SJCRH30 (cell line): ENCODE results near the gene NUP43. TPM values are rescaled to one million over a fixed set of nuclear protein-coding genes. Genes with fewer than 3 reads are reported as not detected.

Experiments used
- DNase-seq, 2 experiments: peaks; one replicate each; pipeline ENCODE4 v3.0.0-alpha.2; 2015 to 2020
- H3K27ac ChIP-seq: fragments of 250-450 bp; sonication (Bioruptor Pico); 2 replicates; pipeline ENCODE4 v1.5.1; 2020; ENCODE audit warnings: mild to moderate bottlenecking, moderate library complexity
- H3K27me3 ChIP-seq: fragments of 250-450 bp; sonication (Bioruptor Pico); 2 replicates; pipeline ENCODE4 v1.5.1; 2020; ENCODE audit warnings: mild to moderate bottlenecking, moderate library complexity
- H3K36me3 ChIP-seq: fragments of 250-450 bp; sonication (Bioruptor Pico); 2 replicates; pipeline ENCODE4 v1.5.1; 2020; ENCODE audit warnings: mild to moderate bottlenecking, moderate library complexity
- H3K4me1 ChIP-seq: fragments of 250-450 bp; sonication (Bioruptor Pico); 2 replicates; pipeline ENCODE4 v1.5.1; 2020; ENCODE audit warnings: mild to moderate bottlenecking, moderate library complexity
- H3K4me3 ChIP-seq: fragments of 250-450 bp; sonication (Bioruptor Pico); 2 replicates; pipeline ENCODE4 v1.5.1; 2020; ENCODE audit warnings: mild to moderate bottlenecking, moderate library complexity
- H3K9me3 ChIP-seq: fragments of 250-450 bp; sonication (Bioruptor Pico); replicated peaks from 2 replicates; pipeline ENCODE4 v1.5.1; 2020; ENCODE audit warnings: mild to moderate bottlenecking, moderate library complexity
- total RNA-seq: library from RNA; depleted of rRNA; stranded (reverse); fragments of >200 nt; shearing (Covaris generic); gene quantifications from 2 replicates; pipeline ENCODE4 v1.2.3, GENCODE V29; 2014; rRNA removed

The NUP43 gene, protein sequence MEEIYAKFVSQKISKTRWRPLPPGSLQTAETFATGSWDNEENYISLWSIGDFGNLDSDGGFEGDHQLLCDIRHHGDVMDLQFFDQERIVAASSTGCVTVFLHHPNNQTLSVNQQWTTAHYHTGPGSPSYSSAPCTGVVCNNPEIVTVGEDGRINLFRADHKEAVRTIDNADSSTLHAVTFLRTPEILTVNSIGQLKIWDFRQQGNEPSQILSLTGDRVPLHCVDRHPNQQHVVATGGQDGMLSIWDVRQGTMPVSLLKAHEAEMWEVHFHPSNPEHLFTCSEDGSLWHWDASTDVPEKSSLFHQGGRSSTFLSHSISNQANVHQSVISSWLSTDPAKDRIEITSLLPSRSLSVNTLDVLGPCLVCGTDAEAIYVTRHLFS
- total RNA-seq: 72.3 and 76.6 TPM in 2 replicates

DNA sequence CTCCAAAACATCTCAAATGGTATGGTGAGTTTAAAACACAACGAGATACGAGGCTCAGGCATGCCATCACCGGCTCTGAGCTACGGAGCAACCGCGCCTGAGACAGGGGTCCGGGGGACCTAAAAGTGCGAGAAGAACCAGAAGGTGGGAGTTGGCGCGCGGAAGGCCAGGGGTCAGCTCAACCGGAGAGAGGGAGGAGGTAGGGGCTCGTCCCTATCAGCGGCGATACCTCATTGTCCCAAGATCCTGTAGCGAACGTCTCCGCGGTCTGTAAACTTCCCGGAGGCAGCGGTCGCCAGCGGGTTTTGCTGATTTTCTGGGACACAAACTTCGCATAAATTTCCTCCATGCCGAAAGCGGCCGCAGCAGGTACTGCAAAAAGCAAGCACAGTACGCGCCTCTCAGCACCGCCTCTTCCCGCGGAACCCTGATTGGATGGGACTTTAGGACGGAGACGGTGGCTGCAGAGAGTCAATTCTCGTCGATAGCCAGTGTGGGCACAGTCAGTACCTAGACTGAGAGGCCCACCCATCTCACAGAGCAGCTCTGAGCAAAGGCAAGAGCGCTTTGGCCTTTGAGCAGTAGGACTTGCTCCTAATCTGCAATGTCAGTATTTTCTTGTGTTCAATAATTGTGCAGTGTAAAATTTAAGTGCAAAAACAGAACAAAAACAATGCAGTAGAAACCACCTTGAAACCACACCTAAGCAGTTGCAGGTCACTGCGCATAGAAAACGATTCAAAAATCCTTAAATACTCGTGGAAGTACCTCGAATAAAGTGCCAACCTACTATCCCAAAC lies at the start of gene NUP43:
Gene NUP43 (minus strand): TSS at position 383 of the 800 bp plus-strand sequence. CDS start 34 bp downstream, at position 349.
- Histone ChIP-seq H3K27ac (peak within 1 kb of the TSS; percentile 23; the same call in 1 of the 2 replicates), H3K36me3 (peaks cover 23% of the 10 kb centered on the region), H3K9me3 (no peaks in the 10 kb centered on the region), H3K4me1 (peaks cover 3% of the 10 kb centered on the region; the same call in 1 of the 2 replicates), H3K4me3 (peak within 1 kb of the TSS; percentile 74), H3K27me3 (no peaks in the 10 kb centered on the region)
- DNase-seq: peak; percentile 96 to 97

- Histone ChIP-seq H3K9me3 (no peaks in the 10 kb centered on the region), H3K27me3 (no peaks in the 10 kb centered on the region), H3K27ac (no peak overlapping the region), H3K36me3 (peaks cover 34% of the 10 kb centered on the region), H3K4me1 (no peaks in the 10 kb centered on the region), H3K4me3 (no peak overlapping the region)
- DNase-seq: no peak
These were observed 37.2 kb upstream of the NUP43 start for GRCh38 chr6:149783551-149783950.

DNA sequence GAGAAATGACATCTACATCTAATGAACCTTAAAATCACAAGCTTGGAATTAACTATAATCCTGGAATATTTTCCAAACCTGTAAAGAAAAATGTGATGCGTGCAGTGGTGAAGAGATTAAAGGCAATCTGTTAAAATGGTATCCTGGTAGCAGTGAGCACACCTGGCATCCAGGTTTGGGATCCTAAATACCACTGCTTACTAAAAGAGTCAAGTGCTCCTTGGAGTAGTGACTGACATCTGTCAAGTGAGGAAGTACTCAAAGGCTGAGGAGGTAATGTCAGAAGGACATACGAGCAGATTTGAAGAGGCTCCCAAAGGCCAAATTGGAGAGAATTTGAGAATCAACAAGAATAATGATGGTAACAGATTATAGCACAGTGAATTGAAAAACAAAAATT lies 36.0 kb upstream of the NUP43 start:
- no peaks in the 10 kb centered on the region for H3K9me3 ChIP-seq
- no peaks in the 10 kb centered on the region for H3K27me3 ChIP-seq
- DNase-seq: no peak
- H3K4me1 ChIP-seq: no peaks in the 10 kb centered on the region
- H3K4me3 ChIP-seq: no peak overlapping the region
- no peak overlapping the region for H3K27ac ChIP-seq
- peaks cover 31% of the 10 kb centered on the region for H3K36me3 ChIP-seq

GRCh38 chr6:149781715-149782114 lies 35.4 kb upstream of the NUP43 start:
- H3K27me3 ChIP-seq: no peaks in the 10 kb centered on the region
- H3K36me3 ChIP-seq: peaks cover 37% of the 10 kb centered on the region
- no peaks in the 10 kb centered on the region for H3K4me1 ChIP-seq
- no peak overlapping the region for H3K4me3 ChIP-seq
- no peak overlapping the region for H3K27ac ChIP-seq
- no peak for DNase-seq
- no peaks in the 10 kb centered on the region for H3K9me3 ChIP-seq

DNA sequence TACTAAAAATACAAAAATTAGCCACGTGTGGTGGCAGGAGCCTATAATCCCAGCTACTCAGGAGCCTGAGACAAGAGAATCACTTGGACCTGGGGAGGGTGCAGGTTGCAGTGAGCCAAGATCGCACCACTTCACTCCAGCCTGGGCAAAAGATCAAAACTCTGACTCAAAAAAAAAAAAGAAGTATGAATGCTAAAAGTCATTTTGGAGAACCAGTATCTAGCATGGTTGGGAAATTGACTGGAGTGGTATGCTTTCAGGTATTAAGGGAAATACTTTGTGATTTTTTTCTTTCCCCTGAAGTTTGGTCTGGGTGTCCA lies 33.3 kb upstream of the NUP43 start:
- Histone ChIP-seq H3K9me3 (no peaks in the 10 kb centered on the region), H3K27me3 (no peaks in the 10 kb centered on the region), H3K4me1 (no peaks in the 10 kb centered on the region), H3K36me3 (peaks cover 54% of the 10 kb centered on the region), H3K27ac (no peak overlapping the region), H3K4me3 (no peak overlapping the region)
- DNase-seq: no peak

DNA sequence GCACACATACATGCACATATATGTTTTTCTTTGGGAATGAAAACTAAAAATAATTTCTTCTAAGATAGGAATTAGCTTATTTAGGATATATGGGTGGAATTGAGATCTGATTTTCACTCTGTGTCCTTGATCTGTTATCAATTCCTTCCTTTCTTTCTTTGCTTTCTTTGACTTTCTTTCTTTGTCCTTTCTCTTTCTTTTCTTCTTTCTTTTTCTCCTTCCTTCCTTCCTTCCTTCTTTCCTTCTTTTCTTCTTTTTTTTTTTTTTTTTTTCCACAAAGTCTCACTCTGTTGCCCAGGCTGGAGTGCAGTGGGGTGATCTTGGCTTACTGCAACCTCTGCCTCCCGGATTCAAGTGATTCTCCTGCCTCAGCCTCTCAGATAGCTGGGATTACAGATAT lies 31.3 kb upstream of the NUP43 start:
- no peak overlapping the region for H3K27ac ChIP-seq
- H3K4me3 ChIP-seq: no peak overlapping the region
- no peaks in the 10 kb centered on the region for H3K4me1 ChIP-seq
- no peaks in the 10 kb centered on the region for H3K27me3 ChIP-seq
- H3K36me3 ChIP-seq: peaks cover 57% of the 10 kb centered on the region
- H3K9me3 ChIP-seq: no peaks in the 10 kb centered on the region
- DNase-seq: no peak

- Histone ChIP-seq H3K36me3 (peaks cover 48% of the 10 kb centered on the region), H3K4me1 (no peaks in the 10 kb centered on the region), H3K9me3 (no peaks in the 10 kb centered on the region), H3K4me3 (no peak overlapping the region), H3K27ac (no peak overlapping the region), H3K27me3 (no peaks in the 10 kb centered on the region)
- DNase-seq: no peak
These were observed 25.6 kb upstream of the NUP43 start for GRCh38 chr6:149771925-149772324.

DNA sequence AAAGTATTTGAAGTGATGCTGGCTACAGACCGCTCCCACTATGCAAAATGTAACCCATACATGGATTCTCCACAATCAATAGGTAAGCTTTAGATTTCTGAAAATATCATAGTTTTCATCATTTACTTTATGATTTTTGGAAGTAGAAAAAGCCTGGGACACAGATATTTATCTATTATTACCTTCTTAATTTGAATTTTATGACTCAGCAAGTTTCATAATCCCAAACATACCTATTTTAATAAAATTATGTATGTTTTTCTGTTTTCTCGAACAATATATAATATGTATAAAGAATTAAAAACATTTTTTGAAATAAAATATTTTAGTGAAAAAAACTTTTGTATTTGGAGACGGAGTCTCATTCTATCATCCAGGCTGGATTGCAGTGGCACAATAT lies 24.9 kb upstream of the NUP43 start:
- Histone ChIP-seq H3K9me3 (peaks cover 4% of the 10 kb centered on the region; the same call in 1 of the 2 replicates), H3K4me1 (no peaks in the 10 kb centered on the region), H3K27ac (no peak overlapping the region), H3K4me3 (no peak overlapping the region), H3K36me3 (peaks cover 48% of the 10 kb centered on the region), H3K27me3 (no peaks in the 10 kb centered on the region)
- no peak for DNase-seq

DNA sequence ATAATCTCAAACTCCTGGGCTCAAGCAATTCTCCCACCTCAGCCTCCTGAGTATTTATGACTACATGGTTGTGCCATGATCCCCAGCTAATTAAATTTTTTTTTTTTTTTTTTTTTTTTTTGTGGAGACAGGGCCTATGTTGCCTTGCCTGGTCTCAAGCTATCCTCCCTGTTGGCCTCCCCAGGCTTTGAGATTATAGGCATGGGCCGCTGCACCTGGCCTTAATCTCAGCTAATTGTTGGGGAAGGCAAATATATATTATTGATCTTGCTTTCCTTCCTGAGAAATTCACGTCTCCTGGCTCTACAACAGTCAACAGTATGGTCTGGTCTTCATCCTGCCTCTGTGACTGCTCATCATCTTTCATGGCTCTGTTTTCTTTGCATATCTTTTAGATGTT lies 23.3 kb upstream of the NUP43 start:
- no peak overlapping the region for H3K27ac ChIP-seq
- peaks cover 44% of the 10 kb centered on the region for H3K36me3 ChIP-seq
- no peak overlapping the region for H3K4me3 ChIP-seq

DNA sequence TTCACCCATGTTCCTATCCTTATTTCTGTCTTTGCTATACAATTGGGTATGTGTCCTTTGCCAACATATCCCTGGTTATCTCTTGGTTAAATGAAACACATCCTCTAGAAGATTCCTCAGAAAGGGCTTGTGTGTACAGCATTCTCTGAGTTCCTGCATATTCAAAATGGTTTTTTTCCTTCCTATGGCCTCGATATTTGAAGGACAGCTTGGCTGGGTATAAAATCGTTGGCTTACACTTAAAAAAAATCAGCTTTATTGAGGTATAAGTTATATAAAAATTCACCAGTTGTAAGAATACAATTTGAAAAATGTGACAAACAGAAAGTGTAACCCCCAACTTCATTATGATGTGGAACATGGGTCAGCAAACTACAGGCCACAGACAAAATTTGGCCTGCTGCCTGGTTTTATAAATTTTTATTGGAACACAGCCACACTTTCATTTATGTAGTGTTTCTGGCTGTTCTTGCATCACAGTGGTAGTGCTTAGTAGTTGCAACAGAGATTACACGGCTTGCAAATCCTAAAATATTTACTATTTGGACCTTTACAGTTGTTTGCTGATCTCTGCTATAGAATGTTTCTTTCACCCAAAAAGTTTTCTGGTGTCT lies 19.9 kb upstream of the NUP43 start:
- Histone ChIP-seq H3K36me3 (peaks cover 24% of the 10 kb centered on the region), H3K27me3 (no peaks in the 10 kb centered on the region), H3K4me1 (no peaks in the 10 kb centered on the region), H3K4me3 (no peak overlapping the region), H3K9me3 (peaks cover 7% of the 10 kb centered on the region; the same call in 1 of the 2 replicates), H3K27ac (no peak overlapping the region)
- no peak for DNase-seq

More for the DNA sequence above, 23.3 kb upstream of the NUP43 start:
- H3K9me3 ChIP-seq: peaks cover 7% of the 10 kb centered on the region; the same call in 1 of the 2 replicates
- no peak for DNase-seq
- no peaks in the 10 kb centered on the region for H3K4me1 ChIP-seq
- no peaks in the 10 kb centered on the region for H3K27me3 ChIP-seq

DNA sequence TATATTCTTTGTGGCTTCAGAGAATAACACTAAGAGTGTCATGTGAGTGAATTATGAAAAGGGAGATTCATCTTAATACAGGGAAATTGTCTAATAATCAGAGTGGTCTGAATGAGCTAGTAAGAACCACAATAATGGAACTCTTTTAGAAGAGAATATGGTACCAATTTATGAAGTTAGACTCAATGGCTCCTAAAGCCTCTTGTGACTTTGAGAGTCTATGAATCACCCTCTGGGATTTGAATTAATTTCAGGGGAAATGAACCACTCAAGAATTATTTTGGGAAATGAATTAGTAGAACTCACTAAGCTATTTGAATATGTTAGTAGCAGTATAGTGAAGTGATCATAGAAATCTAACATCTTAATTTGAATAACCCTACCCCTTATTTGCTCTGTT lies 17.5 kb upstream of the NUP43 start:
- no peak overlapping the region for H3K4me3 ChIP-seq
- H3K4me1 ChIP-seq: no peaks in the 10 kb centered on the region
- H3K36me3 ChIP-seq: peaks cover 30% of the 10 kb centered on the region
- no peak for DNase-seq
- H3K9me3 ChIP-seq: peaks cover 7% of the 10 kb centered on the region; the same call in 1 of the 2 replicates
- H3K27me3 ChIP-seq: no peaks in the 10 kb centered on the region
- H3K27ac ChIP-seq: no peak overlapping the region

GRCh38 chr6:149761438-149761837 lies 15.1 kb upstream of the NUP43 start:
- Histone ChIP-seq H3K4me3 (no peak overlapping the region), H3K4me1 (no peaks in the 10 kb centered on the region), H3K9me3 (peaks cover 5% of the 10 kb centered on the region; the same call in 1 of the 2 replicates), H3K36me3 (peaks cover 31% of the 10 kb centered on the region), H3K27ac (no peak overlapping the region), H3K27me3 (no peaks in the 10 kb centered on the region)
- DNase-seq: no peak

GRCh38 chr6:149756261-149756636 lies 9.9 kb upstream of the NUP43 start:
- Histone ChIP-seq H3K4me1 (no peaks in the 10 kb centered on the region), H3K4me3 (no peak overlapping the region), H3K36me3 (peaks cover 28% of the 10 kb centered on the region), H3K9me3 (no peaks in the 10 kb centered on the region), H3K27me3 (no peaks in the 10 kb centered on the region), H3K27ac (no peak overlapping the region)
- no peak for DNase-seq

GRCh38 chr6:149755300-149756260 lies 9.3 kb upstream of the NUP43 start:
- H3K9me3 ChIP-seq: no peaks in the 10 kb centered on the region
- no peak for DNase-seq
- H3K27me3 ChIP-seq: no peaks in the 10 kb centered on the region
- H3K36me3 ChIP-seq: peaks cover 23% of the 10 kb centered on the region
- no peak overlapping the region for H3K4me3 ChIP-seq
- no peak overlapping the region for H3K27ac ChIP-seq
- H3K4me1 ChIP-seq: no peaks in the 10 kb centered on the region
